Activated effector memory CD4-positive, alpha-beta T cell treated with Interleukin-2 at 50 U/mL for 16 hours (primary cell): ENCODE results near the gene RAB36.
A peak's percentile ranks its signal among the peaks of the same experiment; 100 is the strongest.

ENCODE experiments used
- DNase-seq: peaks from one replicate; pipeline ENCODE4 v3.0.0-alpha.2; 2020

Gene RAB36, protein sequence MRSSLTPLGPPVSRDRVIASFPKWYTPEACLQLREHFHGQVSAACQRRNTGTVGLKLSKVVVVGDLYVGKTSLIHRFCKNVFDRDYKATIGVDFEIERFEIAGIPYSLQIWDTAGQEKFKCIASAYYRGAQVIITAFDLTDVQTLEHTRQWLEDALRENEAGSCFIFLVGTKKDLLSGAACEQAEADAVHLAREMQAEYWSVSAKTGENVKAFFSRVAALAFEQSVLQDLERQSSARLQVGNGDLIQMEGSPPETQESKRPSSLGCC

DNA sequence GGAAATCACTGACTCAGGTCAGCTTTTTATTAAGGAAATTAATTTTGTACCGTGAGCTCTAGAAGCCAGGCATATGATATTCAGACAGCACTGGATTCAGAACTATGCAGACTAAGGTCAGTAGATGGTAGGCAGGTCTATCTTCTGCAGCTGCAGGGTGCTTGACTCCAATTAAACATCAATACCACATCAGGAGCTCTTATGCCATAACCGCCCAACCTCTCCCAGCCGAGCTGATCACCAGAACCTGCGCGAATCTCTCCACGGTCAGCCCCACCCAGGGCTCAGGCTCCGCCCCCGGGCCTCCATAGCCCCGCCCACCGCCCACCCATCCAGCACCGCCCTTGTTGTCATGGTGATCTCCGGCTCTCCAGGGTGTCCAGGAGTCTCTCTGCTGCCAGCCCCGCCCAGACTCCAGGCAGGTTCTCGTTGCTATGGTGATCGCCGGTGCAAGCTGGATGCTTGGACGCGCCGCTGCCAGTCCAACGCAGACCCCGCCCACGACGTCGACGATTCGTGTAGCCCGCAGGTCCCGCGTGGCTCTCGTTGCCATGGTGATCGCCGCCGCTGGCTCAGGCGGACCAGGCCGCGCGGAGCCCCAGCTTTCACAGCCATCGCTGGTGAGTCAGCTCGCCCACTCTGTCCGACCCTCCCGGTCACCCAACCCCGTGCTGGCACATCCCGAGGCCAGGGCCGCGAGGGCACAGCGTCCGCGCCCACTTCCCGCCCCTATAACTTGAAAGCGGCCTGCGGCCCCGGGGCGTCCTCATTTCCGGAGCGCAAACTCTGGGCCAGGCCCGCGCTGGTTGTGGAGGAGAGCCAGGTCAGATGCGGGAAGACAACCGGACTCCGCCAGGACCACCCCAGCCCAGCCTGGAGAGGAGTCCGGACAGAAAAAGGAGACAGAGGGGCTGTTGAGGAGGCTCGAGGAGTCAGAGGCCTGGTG, at the start of gene RAB36:
RAB36 (plus strand) TSS at position 546 of the 946 bp plus-strand sequence. CDS start 1,140 bp downstream, outside the sequence.
- peak; percentile 79 for DNase-seq

DNA sequence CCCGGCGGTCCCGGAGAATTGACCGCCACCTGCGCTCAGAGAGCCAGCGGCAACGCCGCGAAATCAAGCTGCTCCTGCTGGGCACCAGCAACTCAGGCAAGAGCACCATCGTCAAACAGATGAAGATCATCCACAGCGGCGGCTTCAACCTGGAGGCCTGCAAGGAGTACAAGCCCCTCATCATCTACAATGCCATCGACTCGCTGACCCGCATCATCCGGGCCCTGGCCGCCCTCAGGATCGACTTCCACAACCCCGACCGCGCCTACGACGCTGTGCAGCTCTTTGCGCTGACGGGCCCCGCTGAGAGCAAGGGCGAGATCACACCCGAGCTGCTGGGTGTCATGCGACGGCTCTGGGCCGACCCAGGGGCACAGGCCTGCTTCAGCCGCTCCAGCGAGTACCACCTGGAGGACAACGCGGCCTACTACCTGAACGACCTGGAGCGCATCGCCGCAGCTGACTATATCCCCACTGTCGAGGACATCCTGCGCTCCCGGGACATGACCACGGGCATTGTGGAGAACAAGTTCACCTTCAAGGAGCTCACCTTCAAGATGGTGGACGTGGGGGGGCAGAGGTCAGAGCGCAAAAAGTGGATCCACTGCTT, 49.4 kb upstream of the RAB36 start:
- DNase-seq, result no peak

DNA sequence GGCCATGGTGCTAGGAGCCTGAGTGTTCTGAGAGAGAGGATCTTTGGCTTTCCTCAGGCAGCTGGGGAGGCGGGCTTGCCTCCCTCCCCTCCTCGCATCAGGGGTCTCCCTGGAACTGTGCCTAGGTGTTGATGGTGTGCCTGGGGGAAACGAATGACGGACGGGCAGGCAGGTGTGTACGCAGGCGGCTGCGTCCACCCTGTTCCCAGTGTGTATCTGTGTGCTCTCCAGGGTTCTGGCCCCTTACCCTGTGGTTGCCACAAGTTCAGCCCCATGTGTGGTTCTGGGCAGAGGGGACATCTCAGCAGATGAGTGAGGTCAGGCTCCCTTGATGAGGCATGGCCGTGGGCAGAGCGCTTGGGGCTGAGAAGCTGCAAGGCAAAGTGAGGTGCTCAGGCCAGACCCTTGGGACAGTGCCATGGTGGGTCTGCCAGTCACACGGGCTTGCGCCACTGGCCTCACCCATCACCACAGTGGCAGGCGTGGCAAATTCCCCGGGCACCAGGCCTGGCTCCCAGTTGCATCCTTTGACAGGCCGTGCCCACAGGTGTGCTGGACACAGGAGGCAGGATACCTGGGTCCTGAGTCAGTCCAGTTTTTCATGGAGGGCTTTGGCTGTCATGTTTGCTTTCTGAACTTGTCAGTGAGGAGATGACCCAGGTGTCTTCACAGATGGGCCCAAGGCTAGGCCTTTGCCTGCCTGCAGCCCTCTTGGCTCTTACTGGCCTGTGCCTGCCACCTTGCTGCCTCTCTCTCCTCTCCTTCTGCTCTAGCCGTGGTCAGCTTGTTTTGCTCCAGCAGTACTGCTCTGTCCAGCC, 47.7 kb upstream of the RAB36 start:
- no peak for DNase-seq

DNA sequence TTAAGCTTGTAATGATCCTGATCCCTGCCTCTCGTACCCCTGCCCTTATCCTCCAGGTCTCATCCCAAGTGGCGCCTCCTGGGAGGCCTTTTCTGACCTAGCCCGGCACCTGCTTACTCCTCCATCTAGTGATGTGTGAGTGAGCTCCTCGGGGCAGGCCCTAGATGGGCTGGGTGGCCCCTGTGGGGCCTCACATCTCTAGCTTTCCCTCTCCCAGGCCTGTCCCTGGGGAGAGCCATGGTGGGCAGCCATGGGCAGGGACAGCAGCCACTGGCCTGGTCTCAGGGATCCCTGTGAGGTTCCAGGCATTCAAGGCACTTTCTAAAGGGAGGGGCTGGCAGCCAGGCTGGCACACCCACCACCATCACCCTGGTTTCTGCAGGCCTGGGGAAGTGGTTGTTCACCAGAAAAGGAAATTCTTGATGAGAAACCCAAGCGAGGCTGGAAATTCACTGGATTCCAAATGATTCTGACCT, 47.0 kb upstream of the RAB36 start:
- DNase-seq, result no peak

DNA sequence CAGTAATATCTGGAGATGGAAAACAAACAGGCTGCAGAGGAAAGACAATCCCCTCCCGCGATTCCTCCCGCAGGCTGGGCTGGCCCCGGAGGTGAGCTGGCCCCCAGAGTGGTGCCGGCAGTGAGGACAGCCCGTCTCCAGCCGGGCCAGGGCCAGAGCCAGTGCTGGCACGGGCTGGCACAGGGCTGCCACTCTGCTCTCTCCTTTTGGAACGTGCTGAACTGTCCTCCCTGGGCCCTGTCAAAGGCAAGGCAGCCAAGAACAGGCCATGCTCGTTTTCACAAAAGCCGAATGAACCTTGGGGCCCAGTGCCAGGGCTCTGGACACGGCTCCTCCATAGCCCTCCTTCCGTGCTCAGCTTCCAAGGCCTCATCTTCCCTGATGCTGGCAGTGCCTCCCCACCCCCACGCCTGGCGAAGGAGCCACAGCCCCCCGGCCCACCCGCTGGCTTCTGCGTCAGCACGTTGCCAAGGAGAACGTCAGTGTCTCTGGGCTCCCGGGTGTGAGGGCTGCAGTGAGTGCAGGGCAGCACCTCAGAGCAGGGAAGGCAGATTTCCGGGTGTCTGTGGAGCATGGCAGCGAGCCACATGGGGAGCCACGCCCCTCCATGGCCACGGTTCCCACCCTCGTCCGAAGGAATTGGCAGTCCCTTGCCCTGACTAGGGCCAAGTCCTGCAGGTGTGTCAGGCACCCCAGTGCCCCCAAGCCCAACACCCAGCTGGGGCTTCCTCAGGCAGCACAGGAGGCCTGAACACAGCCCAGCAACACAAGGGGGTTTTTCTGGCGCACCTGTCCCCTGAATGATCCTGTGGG, 46.4 kb upstream of the RAB36 start:
- DNase-seq, result no peak

DNA sequence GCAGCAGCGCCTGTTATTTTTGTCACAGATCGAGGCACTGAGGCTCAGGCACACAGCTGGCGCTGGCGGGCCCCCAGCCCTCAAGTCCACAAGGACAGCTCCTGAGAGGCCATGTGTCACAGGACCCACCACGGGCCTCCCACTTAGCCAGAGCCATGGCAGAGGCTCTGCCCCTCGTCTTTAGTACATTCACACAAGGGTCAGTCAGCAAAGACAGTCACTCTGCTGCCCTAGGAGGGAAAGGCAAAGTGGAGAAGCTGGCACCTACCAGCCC, 45.8 kb upstream of the RAB36 start:
- DNase-seq, result no peak

DNA sequence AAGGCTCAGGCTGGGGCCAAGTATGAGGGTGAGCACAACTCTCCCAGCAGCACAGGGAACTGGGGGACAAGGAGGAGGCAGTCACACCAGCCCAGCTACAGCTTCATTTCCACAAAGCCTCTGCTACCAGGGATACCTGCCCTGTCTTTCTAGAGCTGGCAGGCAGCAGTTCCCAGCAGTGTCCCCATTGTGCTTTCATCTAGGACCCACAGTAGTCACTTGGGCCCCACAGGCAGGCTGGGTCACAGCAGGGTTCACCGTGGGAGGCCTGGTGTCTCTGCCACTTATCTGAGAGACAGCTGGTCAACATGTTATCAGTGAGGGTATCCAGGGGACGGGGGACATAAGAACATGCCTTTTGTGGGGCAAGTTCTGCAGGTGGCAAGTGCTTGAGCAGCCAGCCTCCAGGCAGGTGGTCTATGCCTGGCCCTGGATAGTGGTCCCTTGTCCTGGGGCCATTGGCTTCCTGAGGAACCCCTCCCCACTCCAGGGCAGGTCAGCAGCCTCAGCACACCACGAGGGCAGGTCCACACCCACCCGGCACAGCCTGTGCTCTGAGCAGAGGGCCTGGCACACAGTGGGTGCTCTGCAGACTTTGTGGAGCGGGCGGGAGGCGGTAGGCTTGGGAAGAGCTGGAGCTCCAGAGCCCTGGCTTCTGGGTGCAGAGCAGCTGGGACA, 45.0 kb upstream of the RAB36 start:
- no peak for DNase-seq

DNA sequence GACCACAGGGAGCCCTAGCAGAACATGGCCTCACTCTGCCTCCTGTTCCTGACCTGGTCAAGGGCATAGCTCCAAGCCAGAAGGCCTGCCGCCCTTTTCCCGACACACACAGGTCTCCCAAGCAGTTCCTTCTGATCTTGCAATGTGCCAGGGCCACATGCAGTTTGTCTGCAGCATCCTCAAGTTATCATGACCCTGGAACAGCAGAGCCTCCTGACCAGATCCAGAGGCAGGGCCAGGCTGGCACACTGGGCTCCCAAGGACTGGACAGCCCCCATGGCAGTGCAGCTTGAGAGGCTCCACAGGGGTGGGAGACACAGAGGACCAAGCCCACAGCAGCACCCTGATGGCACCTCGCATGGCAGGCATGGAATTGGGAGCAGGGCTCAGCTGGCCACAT, 43.8 kb upstream of the RAB36 start:
- DNase-seq, result no peak

DNA sequence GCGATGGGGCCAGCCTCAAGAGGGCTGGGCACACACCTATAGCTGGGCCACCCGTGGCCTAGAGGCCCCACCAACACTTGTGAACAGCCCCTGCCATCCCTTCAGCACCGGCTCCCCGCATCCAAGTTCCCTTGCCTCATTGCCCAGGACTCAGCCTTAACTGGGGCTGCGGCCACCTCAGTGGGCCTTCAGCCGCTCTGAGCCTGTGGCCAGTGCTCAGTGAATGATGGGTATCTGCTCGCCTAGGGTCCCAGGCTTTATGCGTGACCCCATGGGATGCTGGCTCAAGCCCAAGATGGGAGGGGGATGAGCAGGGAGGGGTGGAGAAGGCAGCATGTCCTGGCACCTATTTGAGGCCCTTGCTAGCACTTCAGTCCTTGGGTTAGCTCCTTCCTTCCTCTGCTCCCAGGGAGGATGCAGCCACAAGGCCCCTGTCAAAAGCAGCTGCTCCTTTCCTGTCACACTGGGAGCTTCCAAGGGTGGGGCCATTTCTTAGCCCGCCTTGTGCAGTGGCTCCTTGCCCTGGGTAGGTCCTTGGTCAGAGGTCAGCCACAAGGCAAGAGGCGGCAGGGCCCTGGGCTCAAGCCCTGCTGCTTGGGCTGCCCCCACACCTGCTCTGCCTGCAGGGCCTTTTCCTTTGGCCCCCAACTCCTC, 43.1 kb upstream of the RAB36 start:
- no peak for DNase-seq

DNA sequence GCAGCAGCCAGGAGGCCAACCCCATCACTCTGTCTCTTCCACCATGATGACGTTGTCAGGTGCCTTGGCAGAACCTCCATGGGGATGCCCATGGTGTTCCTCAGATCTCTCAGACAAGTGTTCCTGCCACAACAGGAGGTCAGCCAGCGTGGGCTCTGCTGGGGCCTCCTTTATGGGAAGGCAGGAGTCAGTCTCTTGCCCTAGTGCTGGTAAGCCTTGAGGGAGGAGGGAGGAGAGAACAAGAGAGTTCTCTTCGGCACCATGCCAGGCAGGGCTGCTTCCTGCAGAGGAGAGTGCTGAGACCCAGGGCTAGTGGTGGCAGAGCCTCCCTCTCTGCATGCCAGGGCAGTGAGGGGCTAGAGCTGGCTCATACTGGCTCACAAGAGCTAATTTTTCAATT, 42.5 kb upstream of the RAB36 start:
- no peak for DNase-seq

DNA sequence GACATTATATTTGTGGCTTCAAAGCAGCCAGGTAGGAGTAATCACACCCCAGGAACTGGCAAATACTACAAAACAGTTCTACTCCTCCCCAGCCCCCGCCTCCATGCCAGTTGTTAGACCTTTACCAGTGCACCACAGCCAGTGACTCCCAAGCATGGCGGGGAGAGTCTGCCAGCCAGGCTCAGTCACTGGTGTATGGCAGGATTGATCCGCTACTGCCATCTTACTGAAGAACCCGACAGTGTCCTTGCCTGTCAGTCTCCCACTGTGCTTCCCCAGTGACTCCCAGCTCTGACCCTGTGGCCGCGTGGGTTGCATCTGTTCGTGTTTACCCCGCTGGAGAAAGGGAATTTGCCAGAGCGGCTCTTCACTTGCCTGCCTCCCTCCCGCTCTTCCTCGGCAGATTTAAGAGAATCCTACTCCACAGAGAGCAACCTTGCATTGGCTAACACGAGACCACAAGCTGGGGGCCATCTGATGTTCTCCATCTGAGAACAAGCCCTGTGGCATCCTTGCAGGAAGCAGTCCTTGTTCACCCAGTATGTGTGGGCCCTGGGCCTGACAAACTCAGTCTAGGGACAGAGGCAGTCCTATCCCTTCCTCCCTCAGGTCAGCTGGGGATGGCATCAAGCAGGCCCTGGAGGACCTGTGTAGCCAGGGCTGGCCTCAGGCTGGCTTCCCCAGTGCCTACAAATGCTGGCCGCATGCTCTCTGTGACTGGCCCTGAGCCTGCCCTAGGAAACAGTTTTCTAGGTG, 41.9 kb upstream of the RAB36 start:
- DNase-seq, result no peak

DNA sequence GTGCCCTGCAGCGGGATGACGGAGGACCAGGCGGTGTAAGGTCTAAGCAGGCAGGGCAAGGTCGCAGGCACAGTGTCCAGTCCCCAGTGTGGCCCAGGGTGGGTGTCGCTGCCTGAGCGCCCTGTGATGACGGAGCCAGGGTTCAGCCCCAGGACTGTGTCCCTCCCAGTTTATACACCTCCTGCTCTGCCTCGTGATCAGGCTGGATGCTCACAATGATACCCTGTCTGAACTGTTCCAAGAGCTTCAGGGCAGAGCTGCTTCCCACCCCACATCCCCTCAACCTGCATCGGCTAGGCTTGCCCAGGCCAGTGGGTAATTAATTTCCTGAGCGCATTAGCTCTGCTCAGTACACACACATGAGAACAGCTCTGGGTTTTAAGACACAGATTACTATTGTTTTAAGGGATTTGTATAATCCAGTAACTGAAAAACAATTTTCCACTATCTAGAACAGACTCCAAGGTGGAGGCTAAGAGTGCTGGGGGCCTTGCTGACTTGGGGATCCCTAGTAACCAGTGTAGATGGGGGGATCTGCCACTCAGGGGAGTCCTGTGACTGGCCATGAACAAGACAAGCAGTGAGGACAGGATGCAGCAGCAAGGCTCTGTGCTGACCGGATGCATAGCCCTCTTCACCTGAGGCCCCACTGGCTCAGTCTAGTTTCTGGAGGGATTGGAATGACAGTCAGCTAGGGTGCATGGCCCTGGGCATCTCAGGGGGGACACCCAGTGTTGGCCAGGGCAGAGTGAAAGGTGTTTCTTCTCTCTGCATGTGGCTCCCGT, 40.9 kb upstream of the RAB36 start:
- no peak for DNase-seq

DNA sequence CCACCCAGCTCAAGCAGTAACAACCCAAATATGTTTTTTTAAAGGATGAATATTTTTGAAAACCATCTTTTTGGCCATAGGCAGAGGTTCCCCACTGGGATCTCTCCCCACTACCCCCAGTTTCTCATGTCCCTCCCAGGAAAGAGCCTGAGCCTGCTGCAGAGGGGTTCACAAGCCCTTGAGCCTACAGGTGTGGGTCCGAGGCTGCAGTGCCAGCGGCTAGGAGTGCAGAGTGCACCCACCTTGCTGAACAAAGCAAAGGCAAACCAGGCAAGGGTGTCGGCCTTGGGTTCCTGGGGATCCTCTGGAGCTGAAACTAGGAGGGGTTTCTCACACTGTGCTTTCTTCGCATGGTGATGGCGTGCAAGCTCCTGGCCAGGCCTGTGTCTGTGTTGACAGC, 40.0 kb upstream of the RAB36 start:
- no peak for DNase-seq

DNA sequence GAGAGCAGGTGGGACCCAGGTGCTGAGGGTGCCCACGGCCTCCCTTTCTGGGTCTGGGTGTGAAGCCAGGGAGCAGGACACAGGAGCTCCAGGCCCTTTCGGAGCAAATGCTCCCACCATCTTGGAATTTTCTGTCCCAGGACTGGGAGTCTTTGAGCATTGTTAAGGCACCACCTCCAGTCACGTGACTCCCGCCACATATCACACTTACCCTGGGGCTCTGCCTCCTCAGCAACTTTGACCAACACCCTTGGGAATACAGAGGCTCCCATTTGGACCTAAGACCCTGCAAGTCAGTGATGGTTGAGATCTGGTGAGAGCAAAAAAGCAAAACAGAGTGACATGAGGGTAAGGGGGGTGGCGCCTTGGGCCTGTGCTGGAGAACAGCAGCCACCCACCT, 39.4 kb upstream of the RAB36 start:
- DNase-seq, result no peak

DNA sequence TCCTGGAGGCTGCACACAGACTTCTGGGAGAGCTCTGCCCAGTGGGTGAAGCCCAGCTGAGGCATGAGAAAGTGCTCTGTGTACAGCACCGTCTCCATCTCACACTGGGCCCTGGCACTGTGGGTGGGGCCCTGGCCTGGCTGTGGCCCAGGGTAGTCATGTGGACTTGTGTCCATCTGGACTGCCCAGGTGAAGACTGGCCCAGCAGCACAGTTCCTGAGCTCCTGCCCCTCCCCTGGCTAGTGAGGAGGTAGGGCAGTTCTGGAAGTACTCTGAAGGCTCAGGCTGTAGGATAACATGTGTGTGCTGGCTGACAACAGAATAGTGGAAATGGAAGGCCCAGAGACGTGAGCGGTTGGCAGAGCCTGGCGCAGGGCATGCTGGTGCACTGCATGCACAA, 38.9 kb upstream of the RAB36 start:
- DNase-seq, result no peak

DNA sequence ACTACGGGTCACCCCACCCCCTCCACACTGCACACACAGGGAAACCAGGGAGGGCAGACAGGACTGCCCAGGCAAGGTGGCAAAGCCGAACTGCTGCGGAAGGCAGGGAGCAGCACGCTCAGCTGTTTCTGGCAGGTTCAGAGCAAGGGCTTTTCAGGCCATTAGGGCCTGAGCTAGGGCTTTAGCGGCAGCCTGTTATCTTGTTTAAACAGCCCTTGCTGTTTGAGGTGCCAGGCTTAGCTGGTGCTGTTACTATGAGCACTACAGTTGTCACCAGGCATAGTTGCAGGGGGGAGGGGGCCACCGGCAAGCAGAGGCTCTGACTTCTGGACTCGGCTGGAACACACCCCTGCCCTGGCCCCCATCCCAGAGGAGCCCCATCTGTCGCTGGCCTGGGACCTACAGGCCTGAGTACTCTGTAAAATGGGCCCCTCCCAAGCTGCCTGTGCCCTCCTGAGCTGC, 38.3 kb upstream of the RAB36 start:
- no peak for DNase-seq

DNA sequence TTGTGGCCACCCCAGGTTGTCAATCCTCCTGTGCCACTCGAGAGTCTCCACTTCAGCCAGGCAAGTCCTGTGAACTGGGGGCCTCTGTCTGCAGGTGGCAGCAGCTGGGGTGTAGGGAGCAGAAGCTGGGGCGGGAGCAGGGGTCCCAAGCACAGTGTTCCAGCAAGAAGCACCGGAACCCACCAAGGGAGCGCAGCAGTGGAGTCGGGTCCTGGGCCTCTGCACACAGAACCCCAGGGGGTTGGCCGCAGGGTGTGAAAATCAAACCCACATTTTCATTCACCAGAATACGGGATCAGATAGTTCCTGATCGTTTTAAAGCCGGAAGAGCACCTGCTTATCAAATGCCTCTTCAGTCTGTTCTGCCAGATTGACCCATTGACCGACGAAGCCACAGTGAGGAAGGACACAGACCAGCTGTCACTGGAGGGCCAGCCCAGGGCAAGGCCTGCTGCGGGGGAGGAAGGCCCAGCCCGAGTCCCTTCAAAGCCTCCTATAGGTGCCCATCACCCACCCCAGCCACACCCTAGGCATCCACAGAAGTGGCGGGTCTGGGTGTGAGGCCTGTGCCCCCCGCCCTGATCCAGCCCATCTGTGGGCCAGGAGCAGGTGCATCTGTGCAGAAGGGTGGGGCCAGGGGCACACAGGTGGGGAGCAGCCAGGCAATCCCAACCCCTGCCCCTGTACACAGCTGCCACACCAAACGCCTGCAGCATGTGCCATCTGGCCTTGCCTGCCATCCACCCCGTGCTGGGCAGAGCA, 37.6 kb upstream of the RAB36 start:
- no peak for DNase-seq
